Hematopoietic multipotent progenitor cell (in vitro differentiated cells): ENCODE results near the gene SCGB1C1. TPM values are rescaled to one million over a fixed set of nuclear protein-coding genes. Genes with fewer than 3 reads are reported as not detected.
"Not testable (repeated sequence)": the region's sequence is repeated elsewhere in the genome, so short reads cannot be mapped to it uniquely, and the experiment has no call there.

Source experiments
- DNase-seq, 3 donors: peaks; one replicate each; pipeline ENCODE4 v3.0.0-alpha.2; 2011 to 2015; ENCODE audit warnings: low read depth in 2 of 3, low spot score in 2 of 3
- total RNA-seq: library from RNA; depleted of rRNA; stranded (reverse); fragments of >200 nt; gene quantifications from one replicate; pipeline ENCODE4 v1.2.3, GENCODE V29; 2012

The SCGB1C1 gene
- not detected for total RNA-seq

DNA sequence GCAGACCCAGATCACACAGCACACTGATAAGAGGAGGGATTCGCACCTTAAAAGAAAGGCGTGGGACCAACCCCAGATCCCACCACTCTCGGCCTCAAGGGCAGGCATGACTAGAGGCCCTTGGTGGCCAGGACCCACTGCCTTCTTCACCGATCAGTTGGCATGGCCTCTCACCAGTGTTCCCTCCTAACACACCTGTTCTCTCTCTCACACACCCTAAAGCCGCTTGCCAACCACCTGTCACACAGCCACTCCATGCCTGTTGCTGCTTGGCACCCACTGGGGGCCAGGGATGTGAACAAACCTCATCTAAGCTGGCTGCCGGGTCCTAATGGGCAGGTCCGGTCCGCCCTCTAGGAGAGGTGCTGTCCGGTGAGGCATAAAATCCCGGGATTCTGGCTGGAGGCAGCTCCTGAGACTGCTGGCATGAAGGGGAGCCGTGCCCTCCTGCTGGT is at the start of gene SCGB1C1:
Gene SCGB1C1, plus strand, starts transcription at position 405 of the 455 bp plus-strand sequence. Its CDS starts 22 bp downstream, at position 427.
- not testable (repeated sequence) for DNase-seq

DNA sequence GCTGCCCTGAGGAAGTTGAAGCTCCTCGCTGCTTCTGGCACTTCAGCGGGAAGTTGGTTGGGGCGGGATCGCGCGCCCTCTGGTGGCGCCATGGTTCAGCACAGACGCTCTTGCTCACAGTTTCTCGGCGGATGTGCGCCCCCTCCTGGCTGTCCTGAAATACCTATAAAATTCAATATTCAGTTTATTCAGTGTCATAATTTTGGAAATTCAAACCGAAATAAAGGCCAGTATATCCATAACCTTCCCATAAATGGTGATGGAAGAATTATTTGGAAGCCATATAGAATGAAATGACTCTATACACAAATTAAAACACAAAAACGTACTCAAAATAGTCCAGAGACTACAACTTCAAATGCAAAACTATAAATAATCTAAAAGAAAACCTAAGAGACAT is 12.6 kb upstream of the SCGB1C1 start:
- DNase-seq = not testable (repeated sequence)

DNA sequence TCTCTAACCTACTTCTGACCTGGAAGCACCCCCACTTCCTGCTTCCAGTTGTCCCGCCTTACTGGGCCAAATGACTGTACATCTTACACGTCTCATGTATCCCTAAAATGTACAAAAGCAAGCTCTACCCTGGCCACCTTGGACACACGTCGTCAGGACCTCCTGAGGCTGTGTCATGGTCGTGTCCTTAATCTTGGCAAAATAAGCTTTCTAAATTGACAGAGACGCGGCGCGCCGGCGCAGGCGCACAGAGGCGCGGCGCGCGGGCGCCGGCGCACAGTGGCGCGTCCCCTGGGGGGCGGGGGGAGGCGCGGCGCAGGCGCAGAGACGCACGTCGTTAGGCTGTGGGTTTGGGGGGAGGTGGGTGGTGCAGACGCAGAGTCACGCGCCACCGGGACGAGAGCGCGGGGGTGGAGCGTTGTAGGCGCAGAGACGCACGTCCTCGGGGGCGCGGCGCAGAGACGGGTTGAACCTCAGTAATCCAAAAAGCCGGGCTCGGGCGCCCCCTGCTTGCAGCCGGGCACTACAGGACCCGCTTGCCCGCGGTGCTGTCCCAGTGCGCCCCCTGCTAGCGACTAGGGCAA is 3.6 kb upstream of the SCGB1C1 start:
- not testable (repeated sequence) for DNase-seq

DNA sequence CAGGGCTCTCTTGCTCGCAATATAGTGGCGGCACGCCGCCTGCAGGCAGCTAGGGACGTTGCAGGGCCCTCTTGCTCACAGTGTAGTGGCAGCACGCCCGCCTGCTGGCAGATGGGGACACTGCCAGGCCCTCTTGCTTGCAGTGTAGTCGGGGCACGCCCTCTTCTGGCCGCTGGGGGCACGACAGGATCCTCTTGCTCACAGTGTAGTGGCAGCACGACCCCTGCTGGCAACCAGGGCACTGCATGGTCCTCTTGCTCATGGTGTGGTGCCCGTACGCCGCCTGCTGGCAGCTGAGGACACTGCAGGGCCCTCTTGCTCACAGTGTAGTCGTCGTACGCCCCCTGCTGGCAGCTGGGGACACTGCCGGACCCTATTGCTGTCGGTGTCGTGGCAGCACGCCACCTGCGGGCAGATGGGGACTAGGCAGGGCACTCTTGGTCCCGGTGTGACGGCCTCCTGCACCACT is 3.0 kb upstream of the SCGB1C1 start:
- not testable (repeated sequence) for DNase-seq

DNA sequence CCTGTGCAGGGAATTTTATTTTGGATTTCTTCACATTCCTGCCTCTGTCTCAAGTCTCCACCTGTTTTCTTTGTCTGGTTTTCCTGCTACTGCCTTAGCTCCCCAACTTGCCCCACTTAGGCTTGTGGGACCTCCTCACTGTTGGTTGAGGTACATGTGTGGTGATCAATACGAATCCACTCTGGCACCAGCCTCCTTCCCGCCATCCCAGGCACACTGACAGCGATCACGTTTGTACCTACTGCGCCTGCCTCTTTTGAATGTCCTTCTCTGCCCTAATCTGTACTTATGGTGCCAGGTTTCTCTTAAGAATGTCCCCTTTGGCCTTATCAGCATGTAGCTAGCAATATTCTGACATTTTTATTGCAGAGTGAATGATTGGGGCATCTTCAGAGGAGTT is 2.3 kb upstream of the SCGB1C1 start:
- not testable (repeated sequence) for DNase-seq

DNA sequence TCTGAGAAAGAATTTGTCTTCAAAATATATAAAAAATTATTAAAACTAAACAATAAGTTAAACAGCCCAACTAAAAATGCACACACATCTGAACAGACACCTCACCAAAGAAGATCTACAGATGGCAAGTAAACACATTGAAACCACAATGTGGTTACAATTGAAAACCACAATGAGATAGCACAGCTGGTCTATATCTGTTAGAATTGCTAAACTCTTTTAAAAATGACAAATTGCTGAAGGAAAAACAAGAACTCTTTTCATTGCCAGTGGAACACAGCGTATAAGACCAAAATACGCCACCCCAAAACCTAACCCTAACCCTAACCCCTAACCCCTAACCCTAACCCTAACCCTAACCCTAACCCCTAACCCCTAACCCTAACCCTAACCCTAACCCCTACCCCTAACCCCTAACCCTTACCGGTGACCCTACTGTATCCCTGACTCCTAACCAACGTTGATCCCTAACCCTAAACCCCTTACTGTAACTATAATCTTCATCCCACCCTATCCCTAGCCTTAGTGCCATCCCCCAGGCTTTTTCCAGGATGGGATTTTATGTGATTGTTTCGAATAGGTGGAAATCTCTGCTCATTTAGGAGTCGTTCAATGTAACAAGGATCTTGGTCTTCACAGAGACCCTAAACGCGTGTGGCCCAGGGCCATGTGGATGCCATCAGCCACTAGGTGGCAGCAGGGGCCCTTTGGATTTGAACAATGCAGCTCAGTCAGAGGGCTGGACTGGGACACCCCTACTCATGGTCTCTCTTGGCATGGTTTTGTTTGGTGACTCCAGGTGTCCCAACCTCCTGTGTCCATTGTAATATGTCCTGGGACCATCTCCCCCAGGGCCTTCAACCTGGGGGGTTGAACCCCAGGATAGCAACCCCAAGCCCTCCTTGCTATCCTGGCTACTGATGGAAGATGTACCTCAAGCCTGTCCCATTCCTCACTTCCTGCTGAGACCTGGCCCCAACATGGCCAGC is 1.1 kb upstream of the SCGB1C1 start:
- DNase-seq = not testable (repeated sequence)

DNA sequence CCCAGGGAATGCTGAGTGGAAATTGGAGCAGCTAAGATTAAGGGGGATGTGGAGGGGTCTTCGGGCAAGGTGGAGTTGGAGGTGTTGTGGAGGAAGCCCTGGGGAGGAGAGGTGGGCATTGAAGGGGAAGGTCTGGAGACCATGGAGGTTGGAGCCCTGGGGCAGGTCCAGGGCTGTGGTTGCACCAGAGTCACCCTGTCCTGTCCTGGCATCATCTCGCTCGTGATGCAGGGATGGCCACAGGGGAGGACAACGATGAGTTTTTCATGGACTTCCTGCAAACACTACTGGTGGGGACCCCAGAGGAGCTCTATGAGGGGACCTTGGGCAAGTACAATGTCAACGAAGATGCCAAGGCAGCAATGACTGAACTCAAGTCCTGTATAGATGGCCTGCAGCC is 603 bp downstream of the SCGB1C1 start:
- not testable (repeated sequence) for DNase-seq

DNA sequence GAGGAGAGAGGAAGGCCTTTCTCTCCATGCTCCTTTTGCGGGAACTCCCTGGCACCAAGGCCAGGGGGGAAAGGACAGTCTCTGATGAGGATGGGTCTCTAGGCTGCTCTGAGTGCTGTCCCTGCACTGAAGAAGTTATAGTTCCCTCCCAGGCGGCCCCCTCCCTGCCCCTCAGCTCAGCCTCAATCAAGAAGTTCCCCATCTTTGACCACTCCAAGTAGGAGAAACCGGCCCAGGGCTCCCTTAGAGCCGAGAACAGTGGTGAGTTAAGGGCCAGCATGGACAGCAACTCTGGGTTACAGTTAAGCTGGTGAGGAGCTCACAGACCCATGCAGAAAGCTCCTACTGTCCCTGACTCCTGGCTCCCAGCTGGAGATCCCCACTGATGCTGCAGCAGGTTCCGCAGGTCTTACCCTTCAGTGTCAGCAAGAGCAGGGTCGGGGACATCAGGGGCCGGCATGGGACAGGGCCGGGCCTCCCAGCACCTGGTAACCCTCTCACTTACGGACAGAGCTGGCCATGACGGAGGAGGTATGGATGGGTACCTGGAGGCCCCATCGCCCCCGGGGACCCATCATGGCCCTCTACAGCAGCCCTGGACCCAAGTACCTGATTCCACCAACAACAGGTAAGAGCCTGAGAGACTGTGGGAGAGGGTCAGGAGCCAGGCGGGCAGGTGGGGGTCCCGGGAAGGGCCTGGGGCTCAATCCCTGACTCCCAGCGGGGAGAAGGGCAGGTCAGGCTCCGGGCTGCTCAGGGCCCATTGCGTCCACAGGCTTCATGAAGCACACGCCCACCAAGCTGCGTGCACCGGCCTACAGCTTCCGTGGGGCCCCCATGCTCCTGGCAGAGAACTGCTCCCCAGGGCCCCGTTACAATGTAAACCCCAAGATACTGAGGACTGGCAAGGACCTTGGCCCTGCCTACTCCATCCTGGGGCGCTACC is 4.2 kb downstream of the SCGB1C1 start:
- DNase-seq = no peak

DNA sequence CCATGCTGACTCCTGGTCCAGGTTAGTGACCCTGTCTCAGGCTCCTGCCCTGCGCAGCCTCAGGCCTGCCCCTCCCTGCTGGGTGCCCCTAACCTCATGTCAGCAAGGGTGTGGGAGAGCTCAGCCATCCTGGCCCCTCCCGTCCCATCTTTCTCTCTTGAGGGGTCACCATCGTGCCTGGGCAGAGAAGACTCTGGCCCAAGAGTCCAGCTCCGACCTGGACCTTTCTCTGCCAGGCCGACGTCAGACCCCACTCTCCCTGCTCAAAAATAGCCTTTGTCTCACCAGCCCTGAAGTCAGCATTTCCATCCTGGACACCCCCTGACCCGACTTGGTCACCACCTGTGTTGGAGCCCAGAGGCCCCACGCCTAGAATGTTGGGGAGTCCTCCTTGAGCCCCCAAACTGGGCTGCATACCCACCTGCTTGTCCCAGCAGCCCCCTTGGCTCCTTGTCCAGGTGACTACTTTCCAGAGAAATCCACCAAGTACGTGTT is 4.9 kb downstream of the SCGB1C1 start:
- DNase-seq = no peak

DNA sequence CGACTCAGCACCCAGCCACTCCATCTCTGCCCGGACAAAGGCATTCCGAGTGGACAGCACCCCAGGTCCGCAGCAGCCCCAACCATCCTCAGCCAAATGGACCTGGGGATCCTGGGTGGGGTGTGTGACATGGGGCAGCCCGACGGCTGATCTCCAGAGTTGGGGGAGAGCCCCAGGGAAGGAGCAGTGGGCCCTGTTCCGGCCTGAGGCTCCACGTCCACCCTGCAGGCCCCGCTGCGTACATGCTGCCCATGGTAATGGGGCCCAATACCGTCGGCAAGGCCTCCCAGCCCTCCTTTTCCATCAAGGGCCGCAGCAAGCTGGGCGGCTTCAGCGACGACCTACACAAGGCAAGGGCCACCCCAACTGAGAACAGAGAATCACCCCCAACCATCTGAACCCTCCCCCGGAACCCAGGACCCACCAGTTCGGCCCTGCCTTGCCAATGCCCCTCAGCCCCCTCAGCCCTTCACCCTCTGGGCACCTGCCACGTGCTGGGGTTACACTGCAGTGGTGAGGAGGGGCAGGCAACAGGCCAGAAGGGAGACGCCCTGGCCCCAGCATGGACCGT is 5.4 kb downstream of the SCGB1C1 start:
- DNase-seq = no peak

DNA sequence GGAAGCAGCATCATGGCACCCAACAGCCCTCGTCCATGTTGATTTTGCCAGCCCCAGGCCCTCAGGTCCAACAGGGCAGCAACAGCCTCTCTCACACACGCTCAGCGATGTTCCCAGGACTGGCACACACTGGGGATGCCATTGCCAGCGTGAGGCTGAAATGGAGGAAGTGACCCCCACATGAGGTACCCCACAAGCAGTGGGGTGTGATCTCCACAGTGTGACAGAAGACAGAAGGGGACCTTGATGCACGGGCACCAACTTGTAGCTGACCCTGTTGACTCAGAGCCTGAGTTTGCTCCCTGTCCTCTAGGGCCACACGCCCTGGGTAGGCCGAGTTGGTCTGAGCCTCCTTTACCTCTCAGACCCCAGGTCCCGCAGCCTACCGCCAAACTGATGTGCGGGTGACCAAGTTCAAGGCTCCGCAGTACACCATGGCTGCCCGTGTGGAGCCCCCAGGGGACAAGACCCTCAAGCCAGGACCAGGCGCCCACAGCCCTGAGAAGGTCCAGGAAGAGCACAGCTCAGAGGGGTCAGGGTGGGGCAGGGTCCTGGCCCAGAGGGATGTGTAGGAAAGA is 6.2 kb downstream of the SCGB1C1 start:
- DNase-seq = no peak

DNA sequence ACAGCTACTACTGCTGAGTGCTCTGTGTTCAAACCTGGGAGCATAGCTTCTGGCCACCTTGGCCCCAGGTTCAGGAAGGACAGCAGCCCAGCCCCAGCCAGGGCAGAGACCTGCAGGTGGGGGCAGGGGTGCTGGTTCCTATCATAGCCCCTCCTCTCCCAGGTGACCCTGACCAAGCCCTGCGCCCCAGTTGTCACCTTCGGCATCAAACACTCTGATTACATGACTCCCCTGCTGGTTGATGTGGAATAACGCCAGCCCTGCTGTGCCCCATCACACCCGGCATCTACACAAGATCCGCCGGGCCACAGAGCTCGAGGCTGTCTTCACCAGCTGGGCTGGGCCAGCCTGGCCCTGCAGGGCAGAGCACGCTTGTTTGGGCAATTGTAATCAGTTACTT is 6.9 kb downstream of the SCGB1C1 start:
- no peak for DNase-seq

DNA sequence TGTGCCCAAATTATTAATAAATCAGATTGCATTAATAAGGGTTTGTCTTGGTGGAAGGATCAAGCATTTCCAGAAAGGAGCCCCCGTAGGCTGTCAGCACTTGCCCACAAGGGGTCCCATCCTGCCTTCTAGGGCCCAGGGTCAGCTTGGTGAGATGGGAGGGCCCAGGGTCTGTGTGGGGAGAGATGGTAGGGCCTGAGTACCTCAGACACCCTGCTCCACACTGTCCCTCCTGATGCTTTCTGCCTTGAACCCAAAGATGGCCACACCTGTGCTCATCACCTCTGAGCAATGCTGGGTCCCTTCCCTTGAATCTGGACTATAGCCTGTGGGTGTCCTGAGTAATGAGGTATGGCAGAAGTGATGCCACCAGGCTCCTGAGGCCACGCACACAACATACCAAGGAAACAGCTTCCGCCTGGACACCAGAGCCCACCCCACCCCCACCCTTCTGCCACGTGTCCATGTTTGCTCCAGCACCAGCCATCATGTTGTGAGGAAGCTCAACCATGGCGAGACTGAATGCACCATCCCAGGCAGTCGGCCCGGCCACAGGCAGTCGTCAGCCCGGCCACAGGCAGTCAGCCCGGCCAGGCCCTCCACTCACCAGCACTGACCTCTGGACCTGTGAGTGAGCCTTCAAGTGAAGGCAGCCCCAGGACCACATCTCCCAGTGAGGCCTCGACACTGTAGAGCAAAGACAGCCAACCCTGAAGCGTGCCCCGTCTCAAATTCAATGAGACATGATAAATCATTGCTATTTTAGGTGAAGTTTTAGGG is 7.5 kb downstream of the SCGB1C1 start:
- DNase-seq = no peak

DNA sequence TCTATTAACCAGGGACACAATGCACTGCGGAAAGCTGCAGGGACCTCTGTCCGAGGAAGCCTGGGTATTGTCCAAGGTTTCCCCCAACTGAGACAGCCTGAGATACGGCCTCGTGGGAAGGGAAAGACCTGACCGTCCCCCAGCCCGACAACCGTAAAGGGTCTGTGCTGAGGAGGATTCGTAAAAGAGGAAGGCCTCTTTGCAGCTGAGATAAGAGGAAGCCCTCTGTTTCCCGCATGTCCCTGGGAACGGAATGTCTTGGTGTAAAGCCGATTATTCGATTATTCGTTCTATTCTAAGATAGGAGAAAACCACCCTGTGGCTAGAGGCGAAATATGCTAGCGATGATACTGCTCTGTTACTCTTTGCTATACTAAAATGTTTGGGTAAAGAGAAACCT is 9.1 kb downstream of the SCGB1C1 start:
- DNase-seq = peak in 2 of 3 donors; percentile 34 to 57

DNA sequence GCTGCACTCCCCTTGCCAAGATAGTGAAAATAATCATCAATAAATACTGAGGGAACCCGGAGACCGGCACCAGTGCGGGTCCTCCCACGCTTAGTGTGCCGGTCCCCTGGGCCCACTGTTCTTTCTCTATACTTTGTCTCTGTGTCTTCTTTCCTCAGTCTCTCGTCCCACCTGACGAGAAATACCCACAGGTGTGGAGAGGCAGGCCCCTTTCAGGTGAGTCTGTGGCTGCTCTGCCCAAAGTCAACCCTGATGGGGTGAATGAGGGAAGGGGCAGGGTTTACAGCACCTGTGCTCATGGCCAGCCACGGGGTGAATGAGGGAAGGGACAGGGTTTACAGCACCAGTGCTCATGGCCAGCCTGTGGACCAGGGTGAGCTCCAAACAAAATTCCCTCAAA is 9.6 kb downstream of the SCGB1C1 start:
- DNase-seq = no peak

DNA sequence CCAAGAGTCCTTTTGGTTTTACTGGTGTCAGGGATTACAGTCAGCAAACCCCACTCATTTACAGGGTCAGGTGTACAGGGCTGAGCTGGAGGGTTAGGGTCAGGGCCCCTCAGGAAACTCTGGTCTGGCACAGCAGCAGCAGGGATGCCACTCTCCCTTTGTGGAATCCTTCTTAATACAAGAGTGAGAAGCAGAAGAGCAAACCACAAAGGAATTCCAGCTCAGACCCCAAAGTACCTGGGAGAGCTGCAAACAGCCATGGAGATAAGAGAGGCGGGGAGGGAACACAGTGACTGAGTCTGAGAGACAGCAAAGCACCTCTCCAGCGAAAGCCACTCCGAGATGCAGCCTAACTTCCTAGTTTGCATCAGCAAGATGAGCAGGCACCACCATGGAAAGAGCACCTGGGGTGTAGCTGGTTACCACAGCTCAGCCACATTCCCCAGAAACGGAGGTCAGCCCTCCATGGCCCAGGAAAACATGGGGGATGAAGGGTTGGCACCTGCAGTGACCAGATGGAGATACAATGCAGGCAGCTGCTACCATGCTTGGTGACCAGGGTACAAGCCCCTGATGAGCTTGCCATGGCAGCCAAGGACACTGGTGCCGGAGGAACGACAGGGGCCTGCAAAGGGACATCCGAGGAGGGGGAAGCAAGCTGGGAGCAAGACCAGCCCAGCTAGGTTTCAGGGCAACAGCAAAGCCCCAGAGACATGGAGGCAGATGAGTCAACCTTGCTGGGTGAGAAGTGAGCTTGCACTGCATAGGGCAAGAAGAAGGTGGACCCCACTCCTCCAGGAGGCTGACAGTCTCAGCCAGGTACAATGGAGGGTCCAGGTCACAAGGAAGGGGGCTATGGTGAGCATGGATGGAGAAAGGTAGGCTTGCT is 10.4 kb downstream of the SCGB1C1 start:
- no peak for DNase-seq

DNA sequence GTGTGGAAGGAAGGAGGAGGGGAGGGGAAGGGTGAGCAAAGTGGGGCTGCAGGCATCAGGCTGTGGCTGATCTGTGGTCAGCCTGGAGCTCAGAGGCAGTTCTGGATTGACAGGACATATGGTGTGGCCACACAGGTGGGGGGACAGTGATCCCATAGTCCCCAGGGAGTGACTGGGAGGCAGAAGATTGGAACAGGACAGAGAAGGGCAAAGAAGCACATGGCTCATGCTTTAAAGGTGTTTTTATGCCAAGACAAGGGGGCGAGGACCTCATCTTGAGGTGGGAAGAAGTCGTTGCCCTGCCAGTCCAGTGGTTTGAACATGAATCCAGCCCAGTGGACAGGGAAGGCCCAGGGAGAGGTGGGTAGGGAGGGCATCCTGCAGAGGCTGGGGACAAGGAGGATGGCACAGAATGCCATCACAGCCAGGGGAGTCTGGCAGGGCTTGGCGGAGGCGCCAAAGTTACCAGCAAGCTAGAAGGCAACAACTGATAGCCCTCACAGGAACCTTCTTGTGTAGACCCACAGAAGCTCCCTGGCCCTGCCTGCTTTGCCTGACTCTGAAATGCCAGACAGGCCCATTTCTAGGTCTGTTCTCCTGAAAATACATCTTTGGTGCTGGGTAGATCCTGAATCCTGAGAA is 11.2 kb downstream of the SCGB1C1 start:
- DNase-seq = no peak
